ENCODE measurements around the gene GSS.
A peak's percentile ranks its signal among the peaks of the same experiment; 100 is the strongest.

The GSS gene

DNA sequence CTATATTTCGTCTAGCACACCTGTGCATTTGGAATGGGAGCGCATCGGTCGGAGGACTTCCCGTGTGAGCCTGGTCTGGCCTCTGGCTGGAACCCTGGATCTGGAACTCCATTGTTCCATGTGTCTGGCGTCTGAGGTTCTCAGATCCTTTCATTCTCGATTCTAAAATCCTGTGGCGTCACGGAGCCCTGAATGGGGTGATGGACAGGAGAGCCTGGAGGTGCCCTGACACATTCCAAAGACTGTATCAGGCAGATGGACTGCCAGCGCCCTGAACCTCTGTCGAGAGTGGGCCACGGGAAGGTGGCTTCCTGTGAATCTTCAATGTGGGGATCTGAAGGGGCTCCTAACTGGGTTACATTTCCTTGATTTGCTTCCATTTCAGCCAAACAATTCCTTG, 20.7 kb upstream of the GSS start:
- no peak for DNase-seq

DNA sequence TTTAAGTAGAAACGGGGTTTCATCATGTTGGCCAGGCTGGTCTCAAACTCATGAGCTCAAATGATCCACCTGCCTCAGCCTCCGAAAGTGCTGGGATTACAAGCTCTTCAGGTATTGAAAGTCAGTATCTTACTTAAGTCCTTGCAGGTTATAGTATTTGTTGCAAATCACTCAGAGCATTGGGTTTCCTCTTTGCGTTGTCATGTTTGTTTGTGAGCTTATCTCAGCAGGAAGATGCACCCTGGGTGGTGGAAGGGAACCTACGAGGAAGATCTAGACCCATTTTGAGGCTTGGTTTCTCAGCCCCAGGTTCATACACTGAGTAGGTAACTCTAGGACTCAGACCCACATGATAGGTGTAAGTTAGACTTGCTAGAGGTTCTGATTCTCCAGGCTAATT, 18.6 kb upstream of the GSS start:
- DNase-seq = no peak

DNA sequence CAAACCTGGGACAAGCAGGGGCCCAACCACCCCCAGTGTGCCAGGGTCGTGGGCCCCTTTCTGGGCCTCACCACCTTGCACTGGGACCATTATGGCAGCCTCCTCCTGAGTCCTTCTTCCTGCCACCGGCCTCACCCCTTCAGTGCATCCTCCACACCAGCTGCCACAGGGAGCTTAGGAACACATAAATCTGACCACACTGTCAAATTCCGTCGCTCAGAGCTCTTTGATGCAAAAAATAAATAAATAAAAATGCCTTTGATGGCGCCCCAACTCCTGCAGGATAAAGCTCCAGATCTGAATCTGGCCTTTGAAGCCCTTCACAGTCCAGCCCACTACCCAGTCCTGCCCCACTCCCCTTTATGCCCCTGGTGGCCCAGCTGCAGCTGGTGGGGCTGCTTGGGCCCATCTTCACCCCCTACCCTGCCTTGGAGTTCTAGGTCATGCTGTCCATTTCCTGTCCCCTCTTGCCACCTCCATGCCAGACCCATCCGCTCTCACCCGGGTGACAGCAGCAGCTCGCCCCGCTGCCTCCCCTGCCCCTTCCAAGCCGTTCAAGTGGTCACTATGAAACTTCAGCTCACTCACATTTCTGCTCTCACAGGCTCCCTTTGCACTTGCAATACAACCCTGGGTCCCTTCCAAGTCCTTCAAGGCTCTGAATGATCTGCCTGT, 16.1 kb upstream of the GSS start:
- no peak for DNase-seq

DNA sequence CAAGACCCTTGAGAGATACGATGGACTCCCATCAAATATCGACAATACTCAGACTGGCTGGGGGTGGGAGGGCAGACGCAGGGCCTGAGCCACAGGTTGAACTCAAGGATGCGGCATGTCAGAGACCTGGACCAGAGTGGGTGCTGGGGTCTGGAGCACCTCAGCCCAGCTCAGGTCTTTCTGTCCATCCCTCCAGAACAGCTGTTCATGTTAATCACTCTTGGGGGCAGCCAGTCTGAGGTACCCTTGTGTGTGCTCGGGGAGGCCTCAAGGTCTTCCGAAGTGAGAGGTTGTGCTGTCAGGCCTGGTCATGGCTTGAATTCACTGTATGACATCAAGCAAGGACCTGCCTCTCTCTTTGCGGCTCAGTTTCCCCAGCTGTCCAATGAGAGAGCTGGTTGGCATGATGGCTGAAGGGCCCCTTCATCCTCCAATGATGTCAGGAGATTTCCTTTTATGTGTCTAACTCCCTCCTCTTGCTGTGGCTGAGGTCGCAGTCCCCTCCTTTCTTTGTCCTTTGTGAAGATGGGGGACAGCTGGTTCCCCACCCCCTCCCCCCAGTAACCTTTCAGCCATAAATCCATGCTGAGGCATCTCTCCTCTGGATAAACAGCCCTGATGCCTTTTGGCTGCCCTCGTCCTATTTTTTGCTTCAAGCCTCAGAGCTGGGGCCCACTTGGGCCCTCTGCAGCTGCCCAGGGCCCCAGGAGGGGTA, 15.4 kb upstream of the GSS start:
- DNase-seq = no peak

DNA sequence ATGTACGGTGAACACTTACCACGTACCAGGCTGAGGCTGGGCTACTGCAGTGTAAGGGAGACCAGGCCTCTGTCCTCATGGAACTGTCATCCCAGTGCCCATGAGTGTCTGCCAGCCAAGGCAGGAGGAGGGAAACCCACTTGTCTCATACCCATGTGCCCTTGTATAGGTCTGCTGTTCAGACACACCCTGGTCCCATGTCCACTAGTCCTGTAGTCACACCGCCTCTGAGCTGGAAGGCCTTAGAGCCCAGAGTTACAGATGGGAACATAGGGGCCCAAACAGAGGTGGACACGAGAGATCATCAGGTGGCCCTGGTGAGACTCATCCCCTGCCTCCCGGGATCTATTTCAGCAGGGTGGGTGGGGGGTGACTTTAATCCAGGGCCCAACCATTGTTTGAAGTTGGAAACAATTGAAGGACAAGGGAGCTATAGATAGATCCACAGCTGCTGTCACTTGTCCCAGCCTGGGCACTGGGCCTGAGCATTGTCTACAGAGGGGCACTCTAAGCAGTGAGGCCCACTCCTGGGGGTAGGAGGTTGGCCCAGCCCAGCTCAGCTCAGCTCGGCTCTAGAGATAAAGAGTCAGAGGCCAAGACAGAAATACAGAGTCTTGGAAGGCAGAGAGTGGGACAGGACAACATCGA, 14.7 kb upstream of the GSS start:
- DNase-seq = no peak

DNA sequence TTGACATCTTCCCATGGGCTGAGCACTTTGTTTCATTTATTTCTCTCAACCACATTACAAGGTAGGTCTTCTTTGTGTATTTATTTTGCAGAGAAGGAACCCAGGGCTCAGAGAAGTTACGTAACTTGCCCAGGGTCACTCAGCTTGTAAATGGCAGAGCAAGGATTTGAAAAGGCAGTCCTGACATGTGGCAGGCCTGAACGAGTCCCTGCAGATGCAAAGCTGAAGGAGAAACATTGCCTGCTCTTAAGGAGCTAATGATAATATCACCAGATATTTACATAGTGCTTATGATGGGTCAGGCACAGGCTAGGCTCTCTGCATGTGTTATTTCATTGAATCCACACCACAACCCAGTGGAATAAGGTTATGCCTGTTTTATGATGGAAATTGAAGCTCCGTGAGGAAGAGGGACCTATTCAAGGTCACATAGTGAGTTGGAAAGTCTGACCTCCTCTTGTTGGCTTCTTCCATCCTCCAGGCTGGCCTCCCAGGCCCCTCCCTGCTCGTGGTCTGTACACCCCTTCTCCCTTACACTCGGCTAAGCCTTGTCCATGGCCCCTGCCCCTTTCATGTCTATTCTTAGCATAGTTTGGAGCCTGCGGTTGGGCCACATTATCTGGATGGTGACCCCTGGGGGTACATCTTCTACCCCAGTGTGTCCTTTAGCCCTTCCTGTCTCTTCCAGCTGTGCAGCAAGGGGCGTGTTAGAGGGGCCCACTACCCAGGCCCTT, 12.6 kb upstream of the GSS start:
- DNase-seq = no peak

DNA sequence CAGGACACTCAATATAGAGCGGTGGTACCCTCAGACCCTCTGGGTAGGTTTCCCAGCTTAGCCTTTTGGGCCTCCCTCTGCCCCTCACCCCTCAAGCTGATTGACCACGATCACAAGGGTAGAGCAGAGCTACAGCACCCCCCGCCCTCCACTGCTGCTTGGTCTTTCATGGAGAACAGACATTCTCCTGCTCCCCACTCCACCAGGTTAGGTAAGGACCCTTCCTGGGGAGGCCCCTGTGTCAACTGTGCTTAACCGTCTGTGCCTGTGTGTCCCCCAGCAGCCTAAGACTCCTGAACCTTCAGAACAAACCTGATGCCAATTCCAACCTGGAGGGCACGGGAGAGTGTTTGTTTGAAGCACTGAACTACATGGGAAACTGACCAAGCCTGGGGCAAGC, 11.8 kb upstream of the GSS start:
- DNase-seq = no peak

DNA sequence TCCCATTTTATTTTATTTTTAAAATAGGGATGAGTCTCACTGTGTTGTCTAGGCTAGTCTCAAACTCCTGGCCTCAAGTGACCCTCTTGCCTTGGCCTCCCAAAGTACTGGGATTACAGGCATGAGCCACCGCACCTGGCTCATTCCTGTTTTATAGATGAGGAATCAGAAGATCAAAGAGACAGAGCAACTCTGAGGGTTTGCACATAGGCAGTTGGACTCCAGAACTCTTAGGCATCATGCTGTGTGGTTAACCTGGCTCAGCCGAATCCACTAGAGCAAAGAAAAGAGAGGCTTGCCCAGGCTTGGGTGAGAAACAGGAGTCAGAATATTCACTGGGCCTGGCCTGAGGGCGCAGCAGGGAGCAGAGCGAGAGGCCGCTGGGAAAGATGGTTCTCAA, 9.4 kb upstream of the GSS start:
- no peak for DNase-seq

DNA sequence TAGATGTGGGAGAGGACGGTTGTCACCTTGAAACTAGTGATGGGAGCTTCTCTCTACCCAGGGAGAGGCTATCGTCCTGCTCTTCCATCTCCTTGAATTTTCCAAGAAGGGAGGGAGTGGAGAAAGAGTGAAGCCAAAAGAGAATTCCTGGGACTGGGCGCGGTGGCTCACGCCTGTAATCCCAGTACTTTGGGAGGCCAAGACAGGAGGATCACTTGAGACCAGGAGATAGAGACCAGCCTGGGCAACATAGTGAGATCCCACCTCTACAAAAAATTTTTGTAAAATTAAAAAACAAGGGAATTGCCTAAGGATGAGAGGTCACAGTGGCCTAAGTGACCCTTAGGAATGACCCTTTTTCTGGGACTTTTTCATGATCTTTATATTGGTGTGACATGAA, 8.9 kb upstream of the GSS start:
- no peak for DNase-seq

DNA sequence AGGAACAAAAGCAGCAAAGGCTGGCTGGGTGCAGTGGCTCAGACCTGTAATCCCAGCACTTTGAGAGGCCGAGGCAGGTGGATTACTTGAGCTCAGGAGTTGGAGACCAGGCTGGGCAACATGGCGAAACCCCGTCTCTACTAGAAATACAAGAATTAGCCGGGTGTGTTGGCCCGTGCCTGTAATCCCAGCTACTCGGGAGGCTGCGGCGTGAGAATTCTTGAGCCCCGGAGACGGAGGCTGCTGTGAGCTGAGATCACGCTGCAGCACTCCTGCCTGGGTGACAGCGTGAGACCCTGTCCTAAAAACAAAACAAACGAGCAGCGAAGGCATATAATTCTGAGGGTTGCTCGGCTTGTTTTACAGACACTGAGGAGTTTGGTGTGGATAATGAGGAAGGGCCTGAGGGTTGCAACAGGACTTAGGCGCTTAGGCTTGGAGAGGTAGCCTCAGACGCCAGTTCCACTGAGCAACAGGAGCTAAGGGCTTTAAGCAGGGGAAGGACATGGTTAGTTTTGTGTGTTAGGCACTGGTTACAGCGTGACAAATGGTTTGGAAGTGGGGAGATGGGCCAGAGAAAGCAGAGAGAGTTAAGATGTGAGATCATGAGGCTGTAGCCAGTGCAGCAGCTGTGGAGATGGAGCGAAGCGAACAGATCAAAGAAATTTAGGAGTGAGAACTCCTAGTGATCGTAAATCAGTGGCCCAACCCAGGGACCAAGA, 1.3 kb upstream of the GSS start:
- DNase-seq = no peak

DNA sequence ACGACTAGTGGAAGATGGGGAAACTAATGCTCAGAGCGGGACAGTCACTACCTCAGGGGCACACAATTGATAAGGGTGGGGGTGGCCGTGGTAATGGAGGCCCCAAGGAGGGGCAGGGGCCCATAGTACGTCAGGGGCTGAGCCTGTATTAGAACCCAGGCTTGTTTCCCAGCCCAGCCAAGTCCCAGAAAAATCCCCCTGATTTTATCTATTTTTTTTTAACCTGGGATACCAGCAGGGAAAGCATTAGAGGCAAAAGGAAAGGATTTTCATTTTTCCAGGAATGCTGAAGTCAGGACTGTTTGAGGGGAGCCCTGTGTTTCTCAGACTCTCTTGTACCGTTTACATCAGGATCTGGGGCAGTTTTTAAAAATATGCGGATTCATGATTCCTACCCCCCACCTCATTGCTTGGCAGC, 444 bp upstream of the GSS start:
- DNase-seq = no peak

DNA sequence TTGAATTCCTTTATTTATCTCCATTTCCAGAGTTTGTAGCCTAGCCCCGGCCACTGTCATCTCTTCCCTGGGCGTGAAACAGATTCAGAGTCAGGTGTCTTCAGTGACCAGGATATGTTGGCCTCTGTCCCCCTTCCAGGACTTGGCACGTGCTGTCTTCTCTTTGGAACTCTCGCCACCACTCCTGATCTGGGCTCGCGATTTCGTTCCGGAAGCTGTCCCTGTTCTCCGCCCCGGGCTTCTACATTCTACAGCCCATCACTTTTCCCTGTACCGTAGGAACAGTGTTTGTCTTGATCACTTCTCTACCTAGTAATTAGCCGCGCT, 739 bp downstream of the GSS start:
- DNase-seq = no peak

DNA sequence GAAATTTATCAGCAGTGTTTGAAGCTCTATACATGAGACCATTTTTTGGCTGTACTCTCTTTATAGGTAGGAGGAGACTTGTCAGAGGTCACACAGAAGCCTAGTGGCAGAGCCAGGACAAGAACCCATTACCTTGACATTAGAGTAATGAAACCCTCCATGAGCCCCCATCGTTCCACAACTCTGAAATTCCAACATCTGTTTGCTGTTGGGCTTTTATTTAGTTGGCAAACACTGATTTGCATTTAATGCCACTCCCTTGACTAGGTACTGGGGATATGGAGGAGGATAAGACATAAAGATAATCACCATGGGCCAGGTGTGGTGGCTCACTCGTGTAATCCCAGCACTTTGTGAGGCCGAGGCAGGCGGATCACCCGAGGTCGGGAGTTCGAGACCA, 1.6 kb downstream of the GSS start:
- no peak for DNase-seq

DNA sequence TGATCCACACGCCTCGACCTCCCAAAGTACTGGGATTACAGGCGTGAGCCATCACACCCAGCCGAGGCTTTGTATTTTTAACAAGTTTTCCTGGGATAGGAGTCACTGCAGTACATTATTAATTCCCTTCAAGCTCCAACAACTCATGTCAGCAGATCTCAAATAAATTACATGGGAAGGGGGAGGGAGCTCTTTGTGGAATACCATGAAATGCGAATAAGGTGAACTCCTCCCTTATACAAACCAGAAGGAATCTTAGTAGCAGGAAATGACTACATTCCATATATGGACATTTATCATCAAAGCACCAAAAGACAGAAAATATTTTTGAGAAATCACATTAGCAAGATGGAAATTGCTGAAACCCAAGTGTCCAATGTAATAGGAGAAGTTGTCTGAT, 2.9 kb downstream of the GSS start:
- DNase-seq = no peak

DNA sequence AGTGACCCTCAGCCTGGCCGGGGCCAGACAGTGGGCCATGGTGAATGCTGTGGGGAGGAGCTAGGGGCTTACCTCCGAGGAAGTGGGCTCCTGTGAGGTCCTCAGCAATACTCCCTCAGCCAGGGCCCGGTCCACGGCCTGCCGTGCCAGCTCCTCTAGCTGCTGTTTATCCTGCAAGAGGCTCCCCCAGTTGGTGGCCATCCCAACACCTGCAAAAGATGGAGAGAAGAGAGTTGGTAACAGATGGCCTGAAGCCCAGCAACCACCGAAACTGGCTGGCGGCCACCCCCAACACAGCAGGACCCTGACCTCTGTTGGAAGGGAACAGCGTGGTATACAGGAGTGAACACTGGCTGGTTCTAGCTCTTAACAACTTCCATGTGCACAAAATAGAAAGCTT, 4.0 kb downstream of the GSS start:
- peak; percentile 79 for DNase-seq

DNA sequence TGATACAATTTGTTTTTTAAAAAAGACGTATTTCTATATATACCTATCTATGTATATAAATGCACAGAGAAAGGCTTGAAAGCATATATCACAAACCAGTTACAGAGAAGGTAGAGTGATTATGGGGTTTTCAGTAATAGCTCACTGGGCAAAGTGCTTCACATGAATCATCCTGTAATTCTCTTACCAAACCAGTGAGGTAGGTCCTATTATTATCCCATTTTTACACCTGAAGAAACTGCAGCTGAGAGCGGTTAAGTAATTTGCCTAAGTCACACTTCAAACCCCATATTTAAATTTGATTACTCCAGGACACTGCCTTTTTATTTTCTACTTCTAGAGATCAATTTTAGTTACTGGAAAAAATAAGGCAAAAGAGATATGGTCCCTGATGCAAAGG, 4.4 kb downstream of the GSS start:
- DNase-seq = no peak

DNA sequence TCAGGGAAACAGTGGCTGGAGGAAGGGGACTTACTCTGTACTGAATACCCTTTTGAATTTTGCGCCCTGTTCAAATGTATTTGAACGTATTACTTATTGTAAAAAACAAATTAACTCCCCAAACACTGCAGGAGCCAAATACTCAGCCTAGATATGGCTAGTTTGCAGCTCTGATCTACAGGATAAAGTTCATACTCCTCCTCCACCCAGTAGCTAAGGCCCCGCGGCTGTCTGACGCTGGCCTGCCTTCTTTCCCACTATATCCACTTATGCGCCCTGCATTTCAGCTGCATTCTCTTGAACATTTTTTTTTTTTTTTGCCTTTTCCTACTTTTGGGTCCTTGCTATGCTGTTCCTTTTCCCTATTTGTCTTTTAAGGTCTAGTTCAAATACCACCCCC, 6.5 kb downstream of the GSS start:
- no peak for DNase-seq

DNA sequence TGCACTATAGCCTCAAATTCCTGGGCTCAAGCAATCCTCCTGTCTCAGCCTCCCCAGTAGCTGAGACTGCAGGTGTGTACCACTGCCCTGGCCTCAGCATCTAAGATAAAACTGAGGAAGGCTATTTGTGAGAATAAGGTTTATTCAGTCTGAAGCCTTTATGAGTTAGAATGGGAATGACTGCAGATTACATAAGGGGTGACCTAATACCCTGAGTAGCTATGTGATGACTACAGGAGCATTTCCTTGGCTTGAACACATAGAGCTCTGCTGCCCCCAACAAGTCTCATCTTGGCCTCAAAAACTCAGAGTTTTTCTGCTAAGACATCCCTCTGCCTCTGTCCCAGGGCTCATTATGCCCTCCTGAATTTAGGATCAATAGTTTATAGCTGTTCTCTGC, 7.6 kb downstream of the GSS start:
- DNase-seq = no peak

DNA sequence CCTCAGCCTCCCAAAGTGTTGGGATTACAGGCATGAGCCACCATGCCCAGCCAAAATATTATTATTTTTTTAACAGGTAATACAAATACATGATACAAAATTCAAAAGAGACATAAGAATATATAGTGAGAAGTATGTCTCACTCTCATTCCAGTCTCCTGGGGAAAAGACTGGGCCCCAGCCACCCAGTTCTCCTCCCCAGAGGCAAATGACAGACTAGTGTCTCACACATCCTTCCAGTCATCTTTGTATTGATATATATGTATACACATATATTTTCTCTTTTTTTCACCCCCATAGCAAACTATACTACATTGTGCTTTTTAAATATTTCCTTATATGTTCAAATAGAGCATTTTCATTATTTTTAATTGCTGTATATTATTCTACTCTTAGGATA, 8.3 kb downstream of the GSS start:
- no peak for DNase-seq

DNA sequence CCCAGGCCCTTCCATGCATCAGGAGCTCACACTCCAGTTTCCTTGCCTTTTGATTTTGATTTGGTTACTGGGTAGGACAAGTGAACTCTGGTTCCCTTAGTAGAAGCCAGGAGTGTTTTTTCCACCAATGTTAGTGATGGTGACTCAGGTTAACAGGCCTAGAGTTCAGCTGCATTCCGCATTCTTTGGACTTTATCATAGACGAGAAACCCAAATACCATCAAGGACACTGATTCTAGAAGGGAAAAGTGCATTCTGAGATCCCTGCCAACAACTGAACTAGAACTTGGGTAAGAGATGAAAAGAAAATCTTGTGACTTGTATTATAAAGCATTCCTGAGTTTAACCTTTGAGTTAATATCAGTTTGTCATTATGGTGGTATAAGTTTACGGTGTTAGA, 8.9 kb downstream of the GSS start:
- DNase-seq = no peak

DNA sequence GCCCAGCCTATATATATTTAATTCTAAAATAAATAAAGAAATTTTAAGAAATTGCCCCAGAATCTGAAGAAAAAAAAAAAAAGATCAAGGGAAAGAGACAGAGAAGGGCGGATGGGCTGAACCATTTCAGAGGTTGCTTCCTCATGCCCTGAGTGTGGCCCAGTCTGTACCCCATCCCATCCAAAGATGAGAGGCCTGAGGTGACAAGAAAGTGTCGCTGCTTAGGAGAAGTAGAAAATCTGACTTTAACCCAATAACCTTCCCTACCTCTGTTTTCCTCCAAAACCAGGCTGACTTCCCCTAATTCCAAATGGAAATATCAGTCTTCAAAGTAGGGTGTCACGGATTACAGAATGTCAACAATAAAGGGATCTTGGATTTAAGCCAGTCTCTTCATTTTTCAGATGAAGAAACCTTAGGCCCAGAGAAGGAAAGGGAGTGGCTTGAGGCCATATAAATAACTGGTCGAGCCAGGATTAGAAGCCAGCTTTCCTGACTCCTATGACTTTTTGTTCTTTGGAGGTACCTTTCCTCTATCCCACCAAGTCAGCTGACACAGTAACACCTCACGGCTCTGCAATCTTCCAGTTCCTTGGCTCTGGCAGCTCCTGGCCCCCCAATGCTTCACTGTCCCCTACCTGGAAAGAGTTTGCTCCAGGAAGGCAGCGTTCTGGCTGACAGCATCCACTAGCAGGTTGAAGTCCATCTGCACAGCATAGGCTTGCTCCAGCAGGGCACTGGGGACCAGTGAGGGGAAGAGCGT, 10.1 kb downstream of the GSS start:
- no peak for DNase-seq

DNA sequence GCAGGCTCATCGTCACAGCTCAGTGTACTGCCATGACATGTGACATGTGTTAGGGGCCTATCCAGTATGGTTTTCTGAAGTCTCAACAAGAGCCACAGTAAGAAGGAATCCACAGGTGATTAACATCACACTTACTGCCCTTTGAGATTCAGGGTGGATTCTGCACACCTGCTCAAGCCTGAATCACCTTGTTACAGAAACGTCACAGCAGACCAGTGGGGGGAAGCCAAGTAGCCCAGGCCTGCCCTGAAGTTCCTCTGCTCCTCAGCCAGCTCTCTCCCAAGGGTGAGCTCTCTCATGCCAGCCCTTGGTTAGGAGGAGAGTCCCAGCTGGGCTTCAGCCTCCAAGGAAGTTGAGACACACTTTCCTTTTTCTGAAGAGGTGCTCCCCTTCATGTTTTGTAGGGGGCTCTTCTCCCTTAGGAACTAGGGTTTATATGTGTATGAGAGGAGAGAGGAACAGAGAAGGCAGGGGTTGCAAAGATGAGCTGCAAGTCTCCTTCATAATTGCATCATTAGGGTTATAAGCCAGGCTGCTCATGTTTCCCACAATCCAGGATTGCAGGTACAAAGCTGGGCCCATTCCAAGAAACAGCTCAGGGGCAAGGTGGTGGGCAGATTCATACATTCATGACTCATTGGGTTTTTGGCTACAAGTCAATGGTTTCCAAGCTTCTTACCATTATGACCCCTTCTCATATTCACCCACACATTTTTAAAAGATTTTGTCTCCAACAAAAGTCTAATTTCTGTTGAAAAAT, 11.6 kb downstream of the GSS start:
- DNase-seq = no peak
